Measurements from ENCODE around the gene KXD1. TPM values are rescaled to one million over a fixed set of nuclear protein-coding genes. Genes with fewer than 3 reads are reported as not detected.

Gene KXD1
- total and polyA plus RNA-seq, 10 of the 15 experiments (the other 5 are each of a cell fraction or from before 2014, with no cell fraction given), result 27.5 to 209 (median 129) TPM

- WGBS (ENCODE audit: insufficient coverage, insufficient replicate concordance, low lambda C conversion rate, missing lambda C conversion rate), result 10% methylated on average over 11 of the region's 11 CpGs
- H3K4me1 ChIP-seq (ENCODE audit: control insufficient read depth, insufficient read depth, low read length), result peaks cover 10% of the 10 kb centered on the region
- TF ChIP-seq RELA (IDR thresholded peaks at IDR 0.05; ENCODE audit: borderline replicate concordance, partially characterized antibody) (no peak), ZNF217 (IDR thresholded peaks at IDR 0.05) (no peak), SUZ12 (IDR thresholded peaks at IDR 0.05; ENCODE audit: unreplicated experiment) (no peak), HSF1 (IDR thresholded peaks at IDR 0.05; ENCODE audit: low read depth, low read length) (no peak), NBN (IDR thresholded peaks at IDR 0.05) (no peak), GATAD2B (conservative IDR thresholded peaks at IDR 0.05; ENCODE audit: low read depth) (0 out of 2 replicates have a peak, but pooled peaks have one; percentile 25), SMAD5 (IDR thresholded peaks at IDR 0.05; ENCODE audit: low read depth) (no peak), RUNX3 (IDR thresholded peaks at IDR 0.05; ENCODE audit: low read length) (peak; percentile 52), KDM1A (IDR thresholded peaks at IDR 0.05; ENCODE audit: borderline replicate concordance) (no peak), PAX8 (IDR thresholded peaks at IDR 0.05) (no peak), MAX (IDR thresholded peaks at IDR 0.05; ENCODE audit: low read depth, low read length) (0 out of 2 replicates have a peak, but pooled peaks have one; percentile 5), POLR2A (IDR thresholded peaks at IDR 0.05; ENCODE audit: low read depth, low read length) (peak; percentile 6; the same call in 1 of the 2 replicates), NR2F1 (conservative IDR thresholded peaks at IDR 0.05) (0 out of 2 replicates have a peak, but pooled peaks have one; percentile 20), YY1 (IDR thresholded peaks at IDR 0.05; ENCODE audit: low read depth, low read length) (peak; percentile 89), SREBF2 (IDR thresholded peaks at IDR 0.05; ENCODE audit: low read length) (no peak)
- H2AFZ ChIP-seq (ENCODE audit: control insufficient read depth, low read depth, low read length), result 0 out of 2 replicates have a peak overlapping the region, but pooled peaks have one; percentile 4
- CTCF ChIA-PET, result interaction anchor here (0.8 to 1.4 kb wide), 3 partner anchors 15 to 29 kb away, joined by 3 to 6 read pairs (median 3); partner anchors contain the start of genes KXD1 and UBA52
- intact Hi-C loops (cut with micrococcal nuclease; ENCODE audit: unreplicated experiment), result loop anchor here (5.0 kb wide), 1 partner anchor 45 kb away; the partner anchor contains the start of gene REX1BD
- in situ Hi-C loops (cut with MboI), result no loop called here
- H3K9me3 ChIP-seq (replicated peaks; ENCODE audit: control insufficient read depth, insufficient read depth, low read length), result no peaks in the 10 kb centered on the region
- no peaks in the 10 kb centered on the region for H4K20me1 ChIP-seq (ENCODE audit: control insufficient read depth, insufficient read depth)
- POLR2A ChIA-PET, result interaction anchor here (0.6 to 1.8 kb wide), 8 partner anchors 14 to 43 kb away, joined by 3 to 6 read pairs (median 6); partner anchors contain the start of genes ELL, KXD1 and UBA52
- peak overlapping the region; percentile 84 for H3K9ac ChIP-seq (ENCODE audit: control insufficient read depth, insufficient read depth, low read length)
- peak overlapping the region; percentile 62 for H3K27ac ChIP-seq (ENCODE audit: control insufficient read depth, insufficient read depth)
- ATAC-seq (no peak), FAIRE-seq (peak; percentile 78), DNase-seq (ENCODE audit: low read depth, low spot score) (no peak)
- peaks cover 14% of the 10 kb centered on the region for H3K79me2 ChIP-seq (ENCODE audit: control insufficient read depth, insufficient read depth, low read length)
- peak overlapping the region; percentile 98 for H3K4me2 ChIP-seq (ENCODE audit: control insufficient read depth, insufficient read depth)
- peak overlapping the region; percentile 82; the same call in 1 of the 2 replicates for H3K4me3 ChIP-seq
- no TSS peak for BruUV-seq (replicated peaks)
- SMC1A ChIA-PET (ENCODE audit: uncharacterized antibody, unreplicated experiment), result interaction anchor here (0.8 to 1.1 kb wide), 4 partner anchors 12 to 23 kb away, joined by 4 to 6 read pairs (median 5); partner anchors contain the start of gene KXD1
- RAD21 ChIA-PET (ENCODE audit: unreplicated experiment), result interaction anchor here (1.2 kb wide), 2 partner anchors 15 to 22 kb away, joined by 3 to 4 read pairs; partner anchors contain the start of gene KXD1
- peaks cover 5 to 21% of the 10 kb centered on the region in 2 experiments; a peak in 3 of 4 replicates for H3K36me3 ChIP-seq (ENCODE audit: control insufficient read depth in 2 of 2, insufficient read depth in 2 of 2, low read length in 1 of 2)
- H3K27me3 ChIP-seq (replicated peaks in 1 of 2; ENCODE audit: control insufficient read depth in 2 of 2, insufficient read depth in 2 of 2, low read length in 1 of 2), result no peaks in the 10 kb centered on the region
Measured at GRCh38 chr19:18541992-18542940, 15.4 kb upstream of the KXD1 start.
